ENCODE measurements around the gene NOX4. TPM values are rescaled to one million over a fixed set of nuclear protein-coding genes. Genes with fewer than 3 reads are reported as not detected.

NOX4 gene
- total RNA-seq, 1 experiment from 2014 or later = 3.0 TPM

DNA sequence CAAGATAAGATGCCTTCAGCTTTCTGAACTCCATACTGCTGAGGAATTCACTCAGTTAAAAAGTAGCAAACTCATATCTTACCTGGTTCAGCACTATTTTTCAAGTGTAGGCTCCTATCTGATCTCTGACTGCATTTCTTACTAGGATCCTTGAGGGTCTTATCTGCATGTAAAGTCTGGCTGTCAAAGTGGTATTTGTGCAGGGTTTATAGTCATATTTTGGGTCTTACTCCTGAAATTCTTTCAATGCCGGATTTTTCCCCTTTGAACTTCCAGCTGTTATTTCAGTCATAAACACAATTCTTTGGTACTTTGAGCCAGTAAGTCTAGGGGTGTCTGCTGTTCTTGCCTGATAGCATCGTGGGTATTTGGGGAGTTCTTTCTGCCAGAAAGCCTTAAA lies 25.3 kb upstream of the NOX4 start:
- Mint-ChIP-seq H3K4me1 (no peaks in the 10 kb centered on the region), H3K27ac (no peak overlapping the region), H3K4me3 (no peak overlapping the region), H3K9me3 (peaks cover 0 to 3% of the 10 kb centered on the region in 2 experiments; a peak in 1 of 5 replicates), H3K36me3 (ENCODE audit: insufficient read depth in 1 of 3, low read depth in 3 of 3) (no peaks in the 10 kb centered on the region), H3K27me3 (ENCODE audit: low read depth) (no peaks in the 10 kb centered on the region)
- H3K9me3 ChIP-seq (ENCODE audit: control insufficient read depth, low read depth, low read length) = no peaks in the 10 kb centered on the region
- no peak overlapping the region for H3K56ac ChIP-seq (ENCODE audit: insufficient read length, low read depth, low read length)
- H2BK15ac ChIP-seq (ENCODE audit: low read depth, low read length) = no peak overlapping the region
- H3K18ac ChIP-seq (ENCODE audit: insufficient read length, low read depth, low read length) = no peak overlapping the region
- no peak overlapping the region for H2AK5ac ChIP-seq (ENCODE audit: insufficient read length, low read length)
- no peaks in the 10 kb centered on the region for H3K4me1 ChIP-seq (ENCODE audit: insufficient read depth, low read length)
- H4K8ac ChIP-seq (replicated peaks; ENCODE audit: insufficient read length, low read depth, low read length) = no peak overlapping the region
- no peak overlapping the region for H3K9ac ChIP-seq (ENCODE audit: extremely low read depth, insufficient read length, low read length)
- H3K27me3 ChIP-seq (ENCODE audit: insufficient read depth, low read length) = no peaks in the 10 kb centered on the region
- H2BK20ac ChIP-seq (ENCODE audit: low read depth, low read length, poor library complexity, severe bottlenecking) = no peak overlapping the region
- no peak overlapping the region for H4K91ac ChIP-seq (ENCODE audit: insufficient read length, low read depth, low read length)
- H2AFZ ChIP-seq (ENCODE audit: low read length) = no peak overlapping the region
- H3K79me2 ChIP-seq (ENCODE audit: insufficient read depth, low read length) = no peaks in the 10 kb centered on the region
- H2BK12ac ChIP-seq (ENCODE audit: insufficient read length, low read depth, low read length) = no peak overlapping the region
- no peak overlapping the region for H3T11ph ChIP-seq (ENCODE audit: low read length)
- H3K4me2 ChIP-seq (ENCODE audit: insufficient read depth, insufficient read length, low read length) = no peak overlapping the region
- no peak for DNase-seq
- H4K5ac ChIP-seq (ENCODE audit: insufficient read length, low read depth, low read length) = no peak overlapping the region
- no peaks in the 10 kb centered on the region for H3K23me2 ChIP-seq (ENCODE audit: insufficient read length, low read depth, low read length, poor library complexity, severe bottlenecking)
- H2BK5ac ChIP-seq (ENCODE audit: insufficient read length, low read length) = no peak overlapping the region
- no peak overlapping the region for H3K23ac ChIP-seq (ENCODE audit: insufficient read length, low read depth, low read length)
- no CpG with 5 or more reads among the region's 2 CpGs for WGBS (ENCODE audit: extremely low coverage, insufficient read length, low lambda C conversion rate)
- no peak overlapping the region for H3K27ac ChIP-seq (ENCODE audit: insufficient read length, low read depth, low read length)
- TF ChIP-seq, protein P1, sequence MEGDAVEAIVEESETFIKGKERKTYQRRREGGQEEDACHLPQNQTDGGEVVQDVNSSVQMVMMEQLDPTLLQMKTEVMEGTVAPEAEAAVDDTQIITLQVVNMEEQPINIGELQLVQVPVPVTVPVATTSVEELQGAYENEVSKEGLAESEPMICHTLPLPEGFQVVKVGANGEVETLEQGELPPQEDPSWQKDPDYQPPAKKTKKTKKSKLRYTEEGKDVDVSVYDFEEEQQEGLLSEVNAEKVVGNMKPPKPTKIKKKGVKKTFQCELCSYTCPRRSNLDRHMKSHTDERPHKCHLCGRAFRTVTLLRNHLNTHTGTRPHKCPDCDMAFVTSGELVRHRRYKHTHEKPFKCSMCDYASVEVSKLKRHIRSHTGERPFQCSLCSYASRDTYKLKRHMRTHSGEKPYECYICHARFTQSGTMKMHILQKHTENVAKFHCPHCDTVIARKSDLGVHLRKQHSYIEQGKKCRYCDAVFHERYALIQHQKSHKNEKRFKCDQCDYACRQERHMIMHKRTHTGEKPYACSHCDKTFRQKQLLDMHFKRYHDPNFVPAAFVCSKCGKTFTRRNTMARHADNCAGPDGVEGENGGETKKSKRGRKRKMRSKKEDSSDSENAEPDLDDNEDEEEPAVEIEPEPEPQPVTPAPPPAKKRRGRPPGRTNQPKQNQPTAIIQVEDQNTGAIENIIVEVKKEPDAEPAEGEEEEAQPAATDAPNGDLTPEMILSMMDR (conservative IDR thresholded peaks at IDR 0.05) = no peak
- no peaks in the 10 kb centered on the region for H4K20me1 ChIP-seq (ENCODE audit: control insufficient read depth, insufficient read depth, insufficient read length)
- no peaks in the 10 kb centered on the region for H3K79me1 ChIP-seq (ENCODE audit: insufficient read depth, low read depth, low read length, poor library complexity, severe bottlenecking)
- no peak overlapping the region for H2BK120ac ChIP-seq (ENCODE audit: low read depth, low read length, poor library complexity, severe bottlenecking)
- H3K14ac ChIP-seq (ENCODE audit: insufficient read depth, low read length) = no peak overlapping the region
- no peak overlapping the region for H3K4ac ChIP-seq (ENCODE audit: low read depth, low read length)
